KOPT-K1 (cell line): ENCODE results near the gene ALG11.
A peak's percentile ranks its signal among the peaks of the same experiment; 100 is the strongest.
"Not testable (repeated sequence)": the region's sequence is repeated elsewhere in the genome, so short reads cannot be mapped to it uniquely, and the experiment has no call there.

Experiments used
- H3K27ac ChIP-seq: fragments of 200-600 bp; sonication (generic); 2 replicates; pipeline ENCODE4 v1.5.1; 2016; ENCODE audit warnings: antibody characterized with exemption, mild to moderate bottlenecking, low read depth, low read length; ENCODE audit not compliant: poor library complexity, severe bottlenecking
- H3K36me3 ChIP-seq: fragments of 200-600 bp; sonication (generic); 2 replicates; pipeline ENCODE4 v1.5.1; 2017; ENCODE audit warnings: antibody characterized with exemption, mild to moderate bottlenecking, low read length, moderate library complexity; ENCODE audit not compliant: insufficient read depth
- H3K9me3 ChIP-seq: fragments of 200-600 bp; sonication (generic); 2 replicates; pipeline ENCODE4 v1.5.1; 2017; ENCODE audit warnings: antibody characterized with exemption, low read length, mild to moderate bottlenecking; ENCODE audit not compliant: insufficient read depth, poor library complexity, severe bottlenecking

Gene ALG11

DNA sequence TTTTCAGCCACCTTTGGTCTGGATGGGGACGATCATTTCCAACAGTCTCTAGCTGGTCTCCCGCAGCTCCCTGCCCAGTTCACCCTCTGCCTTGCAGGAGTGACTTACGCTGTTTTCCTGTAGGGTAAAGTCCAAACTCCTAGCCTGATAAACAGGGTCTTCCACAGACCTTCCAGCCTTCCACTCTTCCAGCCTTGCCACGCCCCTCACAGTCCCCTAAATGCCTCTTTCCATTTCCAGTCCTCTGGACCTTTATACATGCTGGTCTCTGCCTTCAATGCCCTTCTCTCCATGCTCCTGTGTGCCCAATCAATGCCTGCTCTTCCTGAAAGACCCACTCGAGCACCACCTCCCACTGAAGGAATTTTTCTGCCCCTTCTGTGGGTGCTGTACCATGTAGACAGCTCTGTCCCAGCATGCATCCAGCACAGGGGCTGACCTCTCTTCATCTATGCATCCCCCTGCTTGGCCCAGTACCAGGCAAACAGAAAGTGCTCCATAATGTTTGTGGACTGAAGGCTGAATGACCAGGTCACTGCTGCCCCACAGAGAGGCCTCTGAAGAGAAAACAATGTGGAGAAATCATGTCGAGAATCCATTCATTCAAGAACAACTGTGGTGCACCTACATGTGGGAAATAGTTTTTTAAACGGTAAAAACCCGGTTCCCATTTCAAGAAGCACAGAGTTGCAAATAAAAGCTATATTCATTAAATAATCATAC, 5.5 kb upstream of the ALG11 start:
- H3K27ac ChIP-seq: no peak overlapping the region
- H3K9me3 ChIP-seq: no peaks in the 10 kb centered on the region
- H3K36me3 ChIP-seq: no peaks in the 10 kb centered on the region

DNA sequence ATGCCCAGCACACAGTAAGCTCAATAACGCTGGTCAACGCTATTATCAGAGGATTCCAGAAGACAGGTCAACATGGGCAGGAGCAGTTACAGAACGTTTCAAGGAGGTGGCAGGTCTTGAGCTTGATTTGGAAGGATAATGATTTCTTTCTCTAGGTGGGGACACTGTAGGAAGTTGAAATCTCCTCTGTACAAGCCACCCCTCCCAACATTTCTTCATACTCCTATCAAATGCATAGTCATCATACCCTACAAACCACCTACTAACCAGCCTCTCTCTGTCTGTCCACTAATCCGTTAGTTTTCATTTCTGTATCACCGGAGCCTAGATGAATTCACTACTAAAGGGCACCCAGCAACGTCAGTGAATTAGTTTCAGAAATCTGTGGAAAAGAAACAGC, 2.3 kb upstream of the ALG11 start:
- no peaks in the 10 kb centered on the region for H3K36me3 ChIP-seq
- no peak overlapping the region for H3K27ac ChIP-seq
- H3K9me3 ChIP-seq: no peaks in the 10 kb centered on the region

DNA sequence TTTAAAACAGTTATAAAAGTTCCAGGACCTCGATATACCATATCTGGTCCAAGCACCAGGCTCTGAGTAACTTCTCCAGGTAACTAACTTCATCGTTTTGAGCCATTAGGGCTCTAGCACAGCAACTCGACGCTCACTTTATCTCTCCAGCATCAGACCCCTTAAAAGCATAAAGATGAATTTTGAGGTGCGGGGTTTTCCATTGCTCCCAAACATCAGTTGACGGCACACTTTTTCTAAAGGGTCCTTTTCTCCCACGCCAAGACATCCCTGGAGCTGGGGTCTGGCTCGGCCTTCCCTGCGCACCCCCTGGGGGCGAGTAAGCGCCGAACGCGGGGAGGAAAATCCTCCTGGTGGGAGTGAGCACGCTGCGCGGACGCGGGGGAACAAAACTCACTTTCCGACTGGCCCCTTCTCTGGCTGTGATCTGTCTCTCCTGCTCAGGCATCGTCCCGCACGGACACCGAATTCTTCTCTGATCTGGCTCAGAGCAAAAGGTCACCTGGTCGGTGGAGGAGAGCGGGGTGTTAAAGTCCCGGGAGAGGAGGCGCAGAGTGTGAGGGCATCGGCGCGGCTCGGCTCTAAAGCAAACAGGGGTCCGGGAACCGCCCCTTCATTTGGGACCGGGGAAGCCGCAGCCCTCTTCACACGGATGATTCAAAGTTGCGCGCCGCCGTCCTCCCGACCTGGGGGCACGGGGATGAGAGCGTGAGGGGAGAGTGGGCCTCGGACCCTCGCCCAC, 1.1 kb upstream of the ALG11 start, which contains the start of gene ATP7B:
Gene ATP7B (minus strand): TSS at position 561 of the 742 bp plus-strand sequence. CDS start 113 bp downstream, at position 448.
- H3K27ac ChIP-seq: peak within 1 kb of the TSS; percentile 67
- peaks cover 8% of the 10 kb centered on the region; the same call in 1 of the 2 replicates for H3K36me3 ChIP-seq
- H3K9me3 ChIP-seq: no peaks in the 10 kb centered on the region

DNA sequence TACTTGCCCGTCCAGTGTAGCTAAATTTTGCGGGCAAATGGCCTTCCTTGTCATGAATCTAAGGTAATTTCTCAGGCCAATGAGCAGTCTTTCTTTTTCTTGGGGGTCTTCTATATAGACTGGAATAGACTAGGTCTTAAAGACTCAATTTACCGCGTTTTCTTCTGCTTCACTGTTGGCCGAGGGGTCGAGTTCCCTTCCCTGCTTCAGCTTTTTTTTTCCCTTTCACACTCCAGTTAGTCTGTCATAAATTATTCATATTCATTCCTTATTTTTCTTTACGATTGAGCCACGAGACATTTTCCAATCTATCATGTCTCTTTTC, 276 bp downstream of the ALG11 start:
- Histone ChIP-seq H3K36me3 (peaks cover 20% of the 10 kb centered on the region), H3K27ac (peak overlapping the region; percentile 67), H3K9me3 (no peaks in the 10 kb centered on the region)

DNA sequence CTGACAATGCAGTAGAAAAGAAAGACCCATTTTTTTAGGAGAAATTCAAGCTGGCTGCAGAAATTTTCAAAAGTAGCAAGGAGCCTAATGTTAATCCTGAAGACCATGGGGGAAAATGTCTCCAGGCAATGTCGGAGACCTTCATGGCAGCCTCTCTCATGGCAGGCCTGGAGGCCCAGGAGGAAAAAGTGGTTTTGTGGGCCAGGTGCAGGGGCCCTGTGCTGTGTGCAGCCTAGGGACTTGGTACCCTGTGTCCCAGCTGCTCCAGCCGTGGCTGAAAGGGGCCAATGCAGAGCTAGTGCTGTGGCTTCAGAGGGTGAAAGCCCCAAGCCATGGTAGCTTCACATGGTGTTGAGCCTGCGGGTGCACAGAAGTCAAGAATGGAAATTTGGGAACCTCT, 4.1 kb downstream of the ALG11 start:
- Histone ChIP-seq H3K36me3 (peaks cover 49% of the 10 kb centered on the region), H3K9me3 (no peaks in the 10 kb centered on the region), H3K27ac (no peak overlapping the region)

DNA sequence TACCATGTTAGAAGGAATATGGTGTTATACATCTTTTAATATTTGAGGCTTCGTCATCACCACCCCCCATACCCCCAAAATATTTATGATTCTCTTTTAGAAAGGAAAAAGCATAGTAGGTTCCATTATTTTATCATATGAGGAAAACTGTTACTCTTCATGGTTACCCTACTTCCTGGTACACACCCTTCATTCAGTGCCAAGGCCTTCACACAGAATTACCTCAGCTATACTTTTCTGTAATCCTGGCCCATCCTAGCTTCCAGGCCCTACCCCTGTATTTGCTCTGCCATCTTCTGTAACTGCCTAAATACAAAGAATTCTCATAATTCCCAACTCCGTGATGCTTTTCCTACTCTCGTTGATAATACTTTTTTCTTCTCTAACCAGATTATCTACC, 8.0 kb downstream of the ALG11 start:
- Histone ChIP-seq H3K36me3 (peaks cover 80% of the 10 kb centered on the region), H3K27ac (no peak overlapping the region), H3K9me3 (no peaks in the 10 kb centered on the region)

DNA sequence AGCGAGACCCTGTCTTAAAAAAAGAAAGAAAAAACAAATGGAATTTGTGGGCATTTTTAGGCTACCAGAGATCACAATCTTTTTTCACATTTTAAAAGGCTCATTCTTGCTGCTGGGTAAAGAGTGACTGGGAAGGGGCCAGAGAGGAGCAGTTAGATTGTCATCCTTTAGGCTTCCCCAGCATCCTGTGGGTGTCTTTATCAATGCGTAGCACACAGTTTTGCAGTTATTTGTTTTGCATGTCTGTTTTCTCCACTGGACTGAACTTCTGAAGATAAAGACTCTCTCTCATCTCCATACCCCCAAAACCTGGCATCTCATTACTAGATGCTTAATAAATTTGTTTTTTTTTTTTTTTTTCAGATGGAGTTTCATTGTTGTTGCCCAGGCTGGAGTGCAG, 10.2 kb downstream of the ALG11 start:
- H3K36me3 ChIP-seq: peaks cover 83% of the 10 kb centered on the region
- H3K9me3 ChIP-seq: no peaks in the 10 kb centered on the region
- H3K27ac ChIP-seq: no peak overlapping the region

DNA sequence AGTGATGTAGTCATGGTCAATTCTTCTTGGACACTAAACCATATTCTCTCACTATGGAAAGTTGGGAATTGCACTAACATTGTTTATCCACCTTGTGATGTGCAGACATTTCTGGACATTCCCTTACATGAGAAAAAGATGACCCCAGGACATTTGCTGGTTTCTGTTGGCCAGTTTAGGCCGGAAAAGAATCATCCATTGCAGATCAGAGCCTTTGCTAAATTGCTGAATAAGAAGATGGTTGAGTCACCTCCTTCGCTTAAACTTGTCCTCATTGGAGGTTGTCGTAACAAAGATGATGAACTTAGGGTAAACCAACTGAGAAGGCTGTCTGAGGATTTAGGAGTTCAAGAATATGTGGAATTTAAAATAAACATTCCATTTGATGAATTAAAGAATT, 12.3 kb downstream of the ALG11 start, which contains the start of gene UTP14C:
Gene UTP14C (plus strand): TSS at position 211 of the 400 bp plus-strand sequence. CDS start 4,114 bp downstream, outside the sequence.
- H3K36me3 ChIP-seq: peaks cover 88% of the 10 kb centered on the region
- no peak within 1 kb of the TSS for H3K27ac ChIP-seq
- H3K9me3 ChIP-seq: no peaks in the 10 kb centered on the region

DNA sequence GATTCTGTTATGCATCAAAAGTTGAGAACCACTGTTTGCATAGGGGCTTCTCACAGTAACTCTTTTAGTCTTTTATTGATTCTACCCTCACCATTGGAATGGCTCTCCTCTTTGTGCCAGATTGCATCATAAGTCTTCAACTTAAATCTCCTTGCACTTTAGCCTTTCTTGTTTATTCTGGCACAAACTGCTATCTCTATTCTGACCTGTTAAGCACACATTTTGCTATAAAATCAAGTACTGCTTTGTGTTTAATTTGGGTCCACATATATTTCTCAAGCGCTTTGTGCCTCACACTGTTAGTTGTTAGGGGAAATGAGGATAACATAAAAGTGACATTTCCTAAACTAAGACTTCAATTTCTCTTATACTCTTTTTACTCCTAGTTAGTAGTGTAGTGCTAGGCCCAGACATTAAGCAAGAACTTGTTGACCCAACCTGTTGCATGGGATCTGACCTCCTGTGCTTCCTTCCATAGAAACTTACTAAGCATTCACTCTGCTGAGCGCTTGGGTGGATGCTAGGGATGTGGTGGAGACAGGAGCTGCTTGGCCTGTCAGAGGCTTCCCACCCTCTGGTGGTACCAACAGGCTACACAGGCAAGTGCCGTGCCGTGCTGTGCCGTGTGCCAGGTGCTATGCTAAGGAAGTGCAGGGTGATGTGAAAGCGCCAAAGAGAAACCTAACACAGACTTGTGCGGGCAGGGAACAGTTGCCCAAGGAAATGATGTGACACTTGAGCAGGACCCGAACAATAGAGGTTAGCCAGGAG, 13.5 kb downstream of the ALG11 start:
- Histone ChIP-seq H3K27ac (no peak overlapping the region), H3K9me3 (no peaks in the 10 kb centered on the region), H3K36me3 (peaks cover 88% of the 10 kb centered on the region)

DNA sequence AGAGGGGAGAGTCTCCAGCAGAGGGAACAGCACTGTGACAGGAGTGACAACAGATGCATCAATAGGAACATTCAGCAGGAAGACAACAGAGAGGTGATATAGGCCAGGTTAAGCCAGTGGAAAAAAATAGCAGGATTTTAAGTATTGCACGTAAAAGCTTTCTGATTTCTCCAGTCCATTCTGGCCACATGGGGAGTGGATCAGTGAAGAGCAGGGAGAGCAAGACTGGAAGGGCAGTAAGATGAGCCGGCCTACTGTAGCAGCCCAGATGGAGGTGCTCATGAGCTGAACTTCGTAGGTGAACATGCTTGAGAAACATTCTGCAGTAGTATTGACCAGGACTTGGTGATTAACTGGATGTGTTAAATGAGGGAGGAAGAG, 14.0 kb downstream of the ALG11 start:
- no peak overlapping the region for H3K27ac ChIP-seq
- peaks cover 89% of the 10 kb centered on the region for H3K36me3 ChIP-seq
- H3K9me3 ChIP-seq: no peaks in the 10 kb centered on the region

DNA sequence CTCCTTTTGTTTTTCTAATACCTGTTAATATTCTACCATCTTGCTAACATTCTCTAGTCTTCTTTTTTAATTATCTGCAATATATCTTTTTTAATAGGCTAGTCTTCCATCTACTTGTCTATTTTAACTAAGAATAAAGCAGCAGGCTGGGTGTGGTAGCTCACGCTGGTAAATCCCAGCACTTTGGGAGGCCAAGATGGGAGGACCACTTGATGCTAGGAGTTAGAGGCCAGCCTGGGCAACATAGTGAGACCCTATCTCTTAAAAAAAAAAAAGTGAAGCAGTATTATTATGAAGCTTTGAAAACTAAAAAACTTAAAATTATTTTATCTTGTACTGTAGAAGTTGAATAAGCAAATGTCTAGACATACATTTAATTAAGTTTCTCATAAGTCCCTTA, 15.6 kb downstream of the ALG11 start:
- Histone ChIP-seq H3K36me3 (peaks cover 78% of the 10 kb centered on the region), H3K9me3 (no peaks in the 10 kb centered on the region), H3K27ac (no peak overlapping the region)

DNA sequence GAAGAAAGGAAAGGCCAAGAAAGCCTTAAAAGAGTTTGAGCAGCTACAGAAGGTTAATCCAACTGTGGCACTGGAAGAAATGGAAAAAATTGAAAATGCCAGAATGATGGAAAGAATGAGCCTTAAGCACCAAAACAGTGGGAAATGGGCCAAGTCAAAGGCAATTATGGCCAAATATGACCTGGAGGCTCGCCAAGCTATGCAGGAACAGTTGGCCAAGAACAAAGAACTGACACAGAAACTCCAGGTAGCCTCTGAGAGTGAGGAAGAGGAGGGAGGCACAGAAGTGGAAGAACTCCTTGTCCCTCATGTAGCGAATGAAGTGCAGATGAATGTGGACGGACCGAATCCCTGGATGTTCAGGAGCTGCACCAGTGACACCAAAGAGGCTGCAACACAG, 17.4 kb downstream of the ALG11 start:
- Histone ChIP-seq H3K27ac (no peak overlapping the region), H3K9me3 (no peaks in the 10 kb centered on the region), H3K36me3 (peaks cover 68% of the 10 kb centered on the region)

DNA sequence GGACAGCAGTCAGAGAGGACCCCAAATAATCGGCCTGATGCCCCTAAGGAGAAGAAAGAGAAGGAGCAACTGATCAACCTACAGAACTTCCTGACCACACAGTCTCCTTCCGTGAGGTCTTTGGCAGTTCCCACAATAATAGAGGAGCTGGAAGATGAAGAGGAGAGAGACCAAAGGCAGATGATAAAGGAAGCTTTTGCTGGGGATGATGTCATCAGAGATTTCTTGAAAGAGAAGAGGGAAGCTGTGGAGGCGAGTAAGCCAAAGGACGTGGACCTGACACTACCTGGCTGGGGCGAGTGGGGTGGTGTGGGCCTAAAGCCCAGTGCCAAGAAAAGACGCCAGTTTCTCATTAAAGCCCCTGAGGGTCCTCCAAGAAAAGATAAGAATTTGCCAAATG, 18.2 kb downstream of the ALG11 start:
- H3K9me3 ChIP-seq, H3K27ac ChIP-seq: not testable (repeated sequence)
- H3K36me3 ChIP-seq: peaks cover 60% of the 10 kb centered on the region

DNA sequence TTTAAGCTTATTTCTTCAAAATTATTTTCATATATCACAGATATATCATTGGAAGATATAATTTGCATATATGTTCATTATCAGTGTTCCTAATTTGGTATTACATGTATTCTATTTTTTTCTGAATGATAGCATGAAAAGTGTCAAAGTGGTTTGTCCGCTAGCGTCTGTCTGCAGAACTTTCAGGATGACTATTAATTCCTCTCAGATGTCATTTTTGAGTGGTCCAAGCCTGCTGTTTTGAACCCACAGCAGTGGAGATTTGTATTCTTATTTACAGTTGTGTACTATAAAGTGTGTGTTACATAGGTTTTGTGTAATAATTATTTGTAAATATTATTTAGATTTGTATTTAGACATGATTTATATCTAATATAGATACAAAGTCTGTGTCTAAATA, 20.8 kb downstream of the ALG11 start:
- no peaks in the 10 kb centered on the region for H3K9me3 ChIP-seq
- H3K36me3 ChIP-seq: peaks cover 36% of the 10 kb centered on the region
- H3K27ac ChIP-seq: no peak overlapping the region

DNA sequence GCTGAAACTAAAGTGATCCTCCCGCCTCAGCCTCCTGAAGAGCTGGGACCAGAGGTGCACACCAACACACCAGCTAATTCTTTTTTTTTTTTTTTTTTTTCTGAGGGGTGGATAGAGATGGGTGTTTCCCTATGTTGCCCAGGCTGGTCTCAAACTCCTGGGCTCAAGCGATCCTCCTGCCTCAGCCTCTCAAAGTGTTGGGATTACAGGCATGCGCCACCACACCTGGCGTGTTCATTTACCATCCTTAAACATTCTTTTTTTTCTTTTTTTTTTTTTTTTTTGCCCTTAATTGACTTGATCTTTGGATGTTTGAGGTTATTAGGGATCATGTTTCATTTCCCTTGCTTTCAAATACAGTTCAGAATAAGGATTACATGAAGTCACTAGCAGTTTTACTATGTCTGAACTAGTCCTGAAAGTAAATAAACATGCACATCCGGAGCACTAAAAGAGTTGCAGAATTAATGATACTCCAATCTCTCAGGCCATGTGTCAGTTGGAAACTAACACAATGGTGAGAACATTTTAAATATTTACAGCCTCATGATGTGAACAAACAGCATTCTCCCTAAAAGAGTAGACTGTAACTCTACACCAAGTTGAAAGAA, 22.5 kb downstream of the ALG11 start:
- Histone ChIP-seq H3K9me3 (no peaks in the 10 kb centered on the region), H3K36me3 (peaks cover 20% of the 10 kb centered on the region), H3K27ac (no peak overlapping the region)
